ENCODE results near the gene CD2BP2. TPM values are rescaled to one million over a fixed set of nuclear protein-coding genes. Genes with fewer than 3 reads are reported as not detected.
"Not testable (repeated sequence)": the region's sequence is repeated elsewhere in the genome, so short reads cannot be mapped to it uniquely, and the experiment has no call there.

The CD2BP2 gene
- total and polyA plus RNA-seq, 9 of the 15 experiments (the other 6 are each of a cell fraction or from before 2014, with no cell fraction given) = 3.9 to 51.1 (median 32.8) TPM

DNA sequence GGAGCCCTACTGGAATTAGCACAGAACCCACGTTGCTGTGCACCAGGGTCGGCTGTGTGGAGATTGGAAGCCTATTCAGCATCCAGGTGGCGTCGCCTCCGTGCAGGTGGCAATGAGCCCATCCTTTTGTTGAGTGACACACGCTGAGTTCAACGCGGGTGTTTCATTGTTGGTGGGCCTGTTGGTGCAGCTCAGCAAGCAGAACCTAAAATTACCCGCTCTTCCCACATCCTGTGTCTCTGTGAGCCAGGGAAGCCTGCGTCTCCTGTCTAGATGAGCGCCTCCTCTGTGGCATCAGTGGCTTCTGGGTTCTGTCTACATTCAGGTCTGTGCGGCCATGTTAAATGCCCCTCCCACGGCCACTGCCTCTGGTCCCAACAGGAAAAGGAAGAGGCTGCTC, 14.5 kb downstream of the CD2BP2 start:
- DNase-seq (ENCODE audit: extremely low read depth in 1 of 4, low spot score in 3 of 4) (no peak), ATAC-seq (no peak), FAIRE-seq (no peak)
- Histone ChIP-seq H2AFZ (ENCODE audit: low read depth, low read length) (no peak overlapping the region), H3K4me3 (no peak overlapping the region), H3K36me3 (ENCODE audit: control insufficient read depth, insufficient read depth, low read length) (no peaks in the 10 kb centered on the region), H3K9me3 (replicated peaks; ENCODE audit: control insufficient read depth, insufficient read depth, low read depth, low read length) (no peaks in the 10 kb centered on the region), H3K9me1 (ENCODE audit: control insufficient read depth, insufficient read depth, low read length) (no peaks in the 10 kb centered on the region), H3K27ac (ENCODE audit: extremely low read depth, low read depth, low read length) (no peak overlapping the region), H3K4me2 (ENCODE audit: insufficient read depth, low read length) (no peak overlapping the region), H3K4me1 (replicated peaks in 1 of 2; ENCODE audit: control insufficient read depth in 2 of 2, insufficient read depth in 2 of 2, low read length in 2 of 2) (peaks cover 6 to 18% of the 10 kb centered on the region in 2 experiments; a peak in 4 of 5 replicates), H4K20me1 (replicated peaks; ENCODE audit: control insufficient read depth, insufficient read depth, low read length) (no peaks in the 10 kb centered on the region), H3K9ac (ENCODE audit: insufficient read depth in 1 of 2, low read depth in 2 of 2, low read length in 2 of 2) (0 out of 4 replicates have a peak overlapping the region, but pooled peaks of 1 of the 2 experiments have one; percentile 64), H3K27me3 (ENCODE audit: control insufficient read depth in 2 of 2, insufficient read depth in 2 of 2, low read length in 2 of 2) (no peaks in the 10 kb centered on the region), H3K79me2 (ENCODE audit: control insufficient read depth, insufficient read depth, low read length) (no peaks in the 10 kb centered on the region)
- ChIA-PET CTCF (ENCODE audit: low intra/inter-chr PET ratio) (no interaction called here), POLR2A (no interaction called here)
- in situ Hi-C loops (cut with MboI) = no loop called here
- WGBS (ENCODE audit: insufficient coverage, low coverage, missing lambda C conversion rate) = 76% methylated on average over 10 of the region's 13 CpGs
- intact Hi-C loops (cut with micrococcal nuclease) = no loop called here
- BruUV-seq (replicated peaks) = no TSS peak
- TF ChIP-seq ARID2 (IDR thresholded peaks at IDR 0.05) = no peak
- no peak for TF ChIP-seq SIRT6 (IDR thresholded peaks at IDR 0.05; ENCODE audit: low read depth, low read length)
- TF ChIP-seq ZKSCAN3 (CRISPR knock-in tag; IDR thresholded peaks at IDR 0.05) = no peak
- no peak for TF ChIP-seq CBFA2T3 (IDR thresholded peaks at IDR 0.05)
- TF ChIP-seq MTA2 (IDR thresholded peaks at IDR 0.05; ENCODE audit: low read depth) = no peak
- TF ChIP-seq SRF (CRISPR knock-in tag; IDR thresholded peaks at IDR 0.05) = no peak
- TF ChIP-seq, protein P1, sequence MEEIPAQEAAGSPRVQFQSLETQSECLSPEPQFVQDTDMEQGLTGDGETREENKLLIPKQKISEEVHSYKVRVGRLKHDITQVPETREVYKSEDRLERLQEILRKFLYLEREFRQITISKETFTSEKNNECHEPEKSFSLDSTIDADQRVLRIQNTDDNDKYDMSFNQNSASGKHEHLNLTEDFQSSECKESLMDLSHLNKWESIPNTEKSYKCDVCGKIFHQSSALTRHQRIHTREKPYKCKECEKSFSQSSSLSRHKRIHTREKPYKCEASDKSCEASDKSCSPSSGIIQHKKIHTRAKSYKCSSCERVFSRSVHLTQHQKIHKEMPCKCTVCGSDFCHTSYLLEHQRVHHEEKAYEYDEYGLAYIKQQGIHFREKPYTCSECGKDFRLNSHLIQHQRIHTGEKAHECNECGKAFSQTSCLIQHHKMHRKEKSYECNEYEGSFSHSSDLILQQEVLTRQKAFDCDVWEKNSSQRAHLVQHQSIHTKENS (CRISPR knock-in tag; IDR thresholded peaks at IDR 0.05) = no peak
- no peak for TF ChIP-seq ZNF589 (CRISPR knock-in tag; IDR thresholded peaks at IDR 0.05; ENCODE audit: low read depth)
- TF ChIP-seq, protein P2, sequence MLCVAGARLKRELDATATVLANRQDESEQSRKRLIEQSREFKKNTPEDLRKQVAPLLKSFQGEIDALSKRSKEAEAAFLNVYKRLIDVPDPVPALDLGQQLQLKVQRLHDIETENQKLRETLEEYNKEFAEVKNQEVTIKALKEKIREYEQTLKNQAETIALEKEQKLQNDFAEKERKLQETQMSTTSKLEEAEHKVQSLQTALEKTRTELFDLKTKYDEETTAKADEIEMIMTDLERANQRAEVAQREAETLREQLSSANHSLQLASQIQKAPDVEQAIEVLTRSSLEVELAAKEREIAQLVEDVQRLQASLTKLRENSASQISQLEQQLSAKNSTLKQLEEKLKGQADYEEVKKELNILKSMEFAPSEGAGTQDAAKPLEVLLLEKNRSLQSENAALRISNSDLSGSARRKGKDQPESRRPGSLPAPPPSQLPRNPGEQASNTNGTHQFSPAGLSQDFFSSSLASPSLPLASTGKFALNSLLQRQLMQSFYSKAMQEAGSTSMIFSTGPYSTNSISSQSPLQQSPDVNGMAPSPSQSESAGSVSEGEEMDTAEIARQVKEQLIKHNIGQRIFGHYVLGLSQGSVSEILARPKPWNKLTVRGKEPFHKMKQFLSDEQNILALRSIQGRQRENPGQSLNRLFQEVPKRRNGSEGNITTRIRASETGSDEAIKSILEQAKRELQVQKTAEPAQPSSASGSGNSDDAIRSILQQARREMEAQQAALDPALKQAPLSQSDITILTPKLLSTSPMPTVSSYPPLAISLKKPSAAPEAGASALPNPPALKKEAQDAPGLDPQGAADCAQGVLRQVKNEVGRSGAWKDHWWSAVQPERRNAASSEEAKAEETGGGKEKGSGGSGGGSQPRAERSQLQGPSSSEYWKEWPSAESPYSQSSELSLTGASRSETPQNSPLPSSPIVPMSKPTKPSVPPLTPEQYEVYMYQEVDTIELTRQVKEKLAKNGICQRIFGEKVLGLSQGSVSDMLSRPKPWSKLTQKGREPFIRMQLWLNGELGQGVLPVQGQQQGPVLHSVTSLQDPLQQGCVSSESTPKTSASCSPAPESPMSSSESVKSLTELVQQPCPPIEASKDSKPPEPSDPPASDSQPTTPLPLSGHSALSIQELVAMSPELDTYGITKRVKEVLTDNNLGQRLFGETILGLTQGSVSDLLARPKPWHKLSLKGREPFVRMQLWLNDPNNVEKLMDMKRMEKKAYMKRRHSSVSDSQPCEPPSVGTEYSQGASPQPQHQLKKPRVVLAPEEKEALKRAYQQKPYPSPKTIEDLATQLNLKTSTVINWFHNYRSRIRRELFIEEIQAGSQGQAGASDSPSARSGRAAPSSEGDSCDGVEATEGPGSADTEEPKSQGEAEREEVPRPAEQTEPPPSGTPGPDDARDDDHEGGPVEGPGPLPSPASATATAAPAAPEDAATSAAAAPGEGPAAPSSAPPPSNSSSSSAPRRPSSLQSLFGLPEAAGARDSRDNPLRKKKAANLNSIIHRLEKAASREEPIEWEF (CRISPR knock-in tag; IDR thresholded peaks at IDR 0.05) = no peak
- no peak for TF ChIP-seq NFIC (IDR thresholded peaks at IDR 0.05)
- TF ChIP-seq TEAD2 (tag; IDR thresholded peaks at IDR 0.05) = no peak
- TF ChIP-seq RFX5 (IDR thresholded peaks at IDR 0.05; ENCODE audit: low read depth, low read length) = no peak

DNA sequence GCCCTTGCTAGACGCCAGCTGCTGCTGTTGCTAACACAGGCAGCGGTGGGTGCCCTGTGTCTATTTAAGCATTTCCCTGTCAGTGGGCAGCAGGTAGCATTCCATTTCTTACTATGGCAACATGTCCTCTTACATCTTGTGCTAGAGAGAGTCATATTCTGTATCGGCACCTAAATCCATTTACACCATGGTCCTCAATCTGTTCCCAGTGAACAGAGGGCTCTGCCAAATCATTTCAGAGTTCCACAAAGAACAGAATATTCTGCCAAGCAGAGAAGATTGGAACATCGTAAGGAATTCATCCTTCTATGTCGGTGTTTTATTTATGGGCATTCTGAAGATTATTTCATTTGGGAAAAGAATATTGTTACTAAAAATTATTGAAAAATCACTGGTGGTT, 16.4 kb downstream of the CD2BP2 start:
- H3K79me2 ChIP-seq (ENCODE audit: control insufficient read depth, insufficient read depth, low read length); H3K27me3 ChIP-seq (ENCODE audit: control insufficient read depth in 2 of 2, insufficient read depth in 2 of 2, low read length in 2 of 2); H3K4me2 ChIP-seq (ENCODE audit: insufficient read depth, low read length); ATAC-seq; DNase-seq (ENCODE audit: extremely low read depth in 1 of 4, low spot score in 3 of 4); H3K27ac ChIP-seq (ENCODE audit: extremely low read depth, low read depth, low read length); BruUV-seq (replicated peaks); H3K9me1 ChIP-seq (ENCODE audit: control insufficient read depth, insufficient read depth, low read length); H3K4me3 ChIP-seq; H4K20me1 ChIP-seq (replicated peaks; ENCODE audit: control insufficient read depth, insufficient read depth, low read length); H3K36me3 ChIP-seq (ENCODE audit: control insufficient read depth, insufficient read depth, low read length); FAIRE-seq; intact Hi-C loops (cut with micrococcal nuclease); H2AFZ ChIP-seq (ENCODE audit: low read depth, low read length); CTCF ChIA-PET (ENCODE audit: low intra/inter-chr PET ratio); H3K9me3 ChIP-seq (replicated peaks; ENCODE audit: control insufficient read depth, insufficient read depth, low read depth, low read length); in situ Hi-C loops (cut with MboI); H3K9ac ChIP-seq (ENCODE audit: insufficient read depth in 1 of 2, low read depth in 2 of 2, low read length in 2 of 2): not testable (repeated sequence)
- POLR2A ChIA-PET = interaction anchor here (0.6 kb wide), 1 partner anchor 225 kb away, joined by 4 read pairs; no protein-coding TSS in a partner anchor
- 88% methylated on average over 3 of the region's 5 CpGs for WGBS (ENCODE audit: insufficient coverage, low coverage, missing lambda C conversion rate)
- peaks cover 8 to 22% of the 10 kb centered on the region in 2 experiments; a peak in 4 of 5 replicates for H3K4me1 ChIP-seq (replicated peaks in 1 of 2; ENCODE audit: control insufficient read depth in 2 of 2, insufficient read depth in 2 of 2, low read length in 2 of 2)
